GM19372 (cell line): Measurements from ENCODE around the gene ALPL.
"Not testable (repeated sequence)": the region's sequence is repeated elsewhere in the genome, so short reads cannot be mapped to it uniquely, and the experiment has no call there.

Experiments
- ATAC-seq: cut with Tn5 transposase; IDR thresholded peaks from one replicate; pipeline ENCODE4 v1.9.1; 2021; ENCODE audit warnings: mild to moderate bottlenecking, low read depth, moderate library complexity; ENCODE audit not compliant: unreplicated experiment

Gene ALPL

GRCh38 chr1:21553116-21553926 lies 44.1 kb downstream of the ALPL start:
- ATAC-seq, result no peak

- no peak for ATAC-seq
Observed at GRCh38 chr1:21559788-21560567, 50.8 kb downstream of the ALPL start.

- no peak for ATAC-seq
Observed at GRCh38 chr1:21560916-21561638, 51.9 kb downstream of the ALPL start.

GRCh38 chr1:21562896-21563295 lies 53.7 kb downstream of the ALPL start:
- ATAC-seq, result no peak

GRCh38 chr1:21563971-21564370 lies 54.7 kb downstream of the ALPL start:
- ATAC-seq, result no peak

DNA sequence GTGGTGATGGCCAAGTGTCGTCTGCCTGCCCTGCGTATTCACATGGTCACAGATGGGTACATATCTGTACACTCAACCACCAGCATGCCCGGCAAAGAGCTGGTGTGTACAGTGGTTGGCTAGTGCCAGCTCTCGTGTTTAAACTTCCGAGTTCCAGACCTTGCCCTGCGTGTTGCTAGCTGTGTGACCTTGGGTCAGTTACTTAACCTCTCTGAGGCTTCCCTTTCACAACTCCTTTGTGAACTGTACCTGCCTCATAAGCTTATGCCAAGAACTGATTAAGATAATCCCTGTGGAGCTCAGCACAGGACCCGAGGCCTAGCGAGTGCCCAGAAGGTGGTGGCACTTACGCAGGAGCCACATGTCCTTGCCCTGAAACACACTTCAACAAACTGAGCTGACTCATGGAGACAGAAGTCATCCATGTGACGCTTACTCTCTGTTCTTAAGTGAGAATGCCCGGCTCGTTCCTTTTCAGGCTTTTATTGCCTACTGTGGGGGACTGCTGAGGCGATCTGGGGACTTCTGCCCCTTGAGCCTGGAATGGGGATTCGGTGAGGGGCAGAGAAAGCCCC lies 55.4 kb downstream of the ALPL start:
- ATAC-seq, result no peak

DNA sequence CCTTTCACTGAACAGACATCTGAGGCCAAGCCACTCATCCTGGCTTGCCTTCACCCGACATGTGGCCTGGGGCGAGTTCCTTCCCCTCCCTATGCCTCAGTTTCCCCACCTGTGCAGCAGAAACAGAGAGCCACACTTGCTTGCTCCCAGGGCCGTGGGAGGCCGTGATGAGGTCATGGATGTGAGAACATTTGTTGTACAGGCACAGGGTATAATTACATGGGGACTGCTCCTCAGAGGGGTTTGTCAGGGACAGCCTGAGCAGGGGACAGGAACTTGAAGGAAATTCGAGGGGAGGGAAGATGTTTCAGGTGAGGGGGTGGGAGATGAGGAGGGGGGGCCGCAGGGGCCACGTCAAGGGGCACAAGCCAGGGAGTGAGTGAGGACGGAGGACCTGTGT lies 56.1 kb downstream of the ALPL start:
- ATAC-seq, result no peak

GRCh38 chr1:21566361-21566760 lies 57.1 kb downstream of the ALPL start:
- ATAC-seq, result not testable (repeated sequence)

GRCh38 chr1:21567241-21568005 lies 58.2 kb downstream of the ALPL start:
- ATAC-seq, result no peak

DNA sequence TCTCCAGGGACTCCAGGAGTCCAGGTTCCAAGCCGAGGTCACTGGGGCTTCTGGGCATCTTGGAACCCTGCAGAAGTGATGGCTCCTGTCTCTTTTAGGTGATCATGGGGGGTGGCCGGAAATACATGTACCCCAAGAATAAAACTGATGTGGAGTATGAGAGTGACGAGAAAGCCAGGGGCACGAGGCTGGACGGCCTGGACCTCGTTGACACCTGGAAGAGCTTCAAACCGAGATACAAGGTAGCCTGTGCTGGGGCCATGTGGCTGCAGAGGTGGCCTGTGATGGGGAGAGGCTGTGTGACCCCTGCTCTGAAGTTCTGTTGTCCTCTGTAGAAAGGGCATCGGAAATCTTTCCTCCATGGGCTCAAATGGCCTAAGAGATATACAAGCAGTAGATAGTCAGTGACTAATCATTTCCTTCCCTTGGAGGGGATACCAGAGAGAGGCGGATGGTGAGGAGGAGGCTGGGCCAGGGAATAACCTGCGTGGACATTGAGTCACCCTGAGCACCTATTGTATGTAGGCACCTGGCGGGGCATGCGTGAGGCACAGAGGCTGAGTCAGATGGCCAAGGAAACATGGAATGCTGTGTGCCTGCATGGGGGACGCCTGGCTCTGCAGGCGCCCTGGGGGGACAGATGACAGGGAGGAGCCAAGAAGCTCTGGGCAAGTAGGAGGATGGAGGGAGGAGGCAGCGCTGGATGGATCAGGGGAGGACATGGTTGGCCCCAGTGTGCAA lies 59.0 kb downstream of the ALPL start:
- ATAC-seq, result no peak

- no peak for ATAC-seq
Observed at GRCh38 chr1:21568809-21569385, 59.7 kb downstream of the ALPL start.

- no peak for ATAC-seq
Observed at GRCh38 chr1:21569820-21570527, 60.8 kb downstream of the ALPL start.

GRCh38 chr1:21570528-21570875 lies 61.3 kb downstream of the ALPL start:
- no peak for ATAC-seq

GRCh38 chr1:21570885-21571284 lies 61.7 kb downstream of the ALPL start:
- no peak for ATAC-seq

DNA sequence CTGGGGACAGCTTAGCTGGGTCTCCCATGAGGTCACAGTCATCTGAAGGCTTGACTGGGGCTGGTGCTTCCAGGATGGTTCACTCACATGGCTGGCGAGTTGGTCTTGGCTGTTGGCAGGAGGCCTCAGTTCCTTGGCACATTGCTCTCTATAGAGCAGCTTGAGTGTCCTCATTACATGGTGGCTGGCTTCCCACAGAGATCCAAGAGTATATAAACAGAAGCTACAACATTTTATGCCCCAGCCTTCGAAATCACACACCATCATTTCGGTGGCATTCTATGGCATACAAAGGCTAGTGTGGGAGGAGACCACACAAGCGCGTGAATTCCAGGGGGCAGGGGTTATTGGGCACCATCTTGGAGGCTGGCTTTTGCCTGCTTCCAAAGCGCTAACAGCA lies 63.0 kb downstream of the ALPL start:
- ATAC-seq, result no peak

- no peak for ATAC-seq
Observed at GRCh38 chr1:21572735-21573277, 63.6 kb downstream of the ALPL start.

- ATAC-seq, result no peak
Observed at GRCh38 chr1:21573475-21573874, 64.3 kb downstream of the ALPL start.

DNA sequence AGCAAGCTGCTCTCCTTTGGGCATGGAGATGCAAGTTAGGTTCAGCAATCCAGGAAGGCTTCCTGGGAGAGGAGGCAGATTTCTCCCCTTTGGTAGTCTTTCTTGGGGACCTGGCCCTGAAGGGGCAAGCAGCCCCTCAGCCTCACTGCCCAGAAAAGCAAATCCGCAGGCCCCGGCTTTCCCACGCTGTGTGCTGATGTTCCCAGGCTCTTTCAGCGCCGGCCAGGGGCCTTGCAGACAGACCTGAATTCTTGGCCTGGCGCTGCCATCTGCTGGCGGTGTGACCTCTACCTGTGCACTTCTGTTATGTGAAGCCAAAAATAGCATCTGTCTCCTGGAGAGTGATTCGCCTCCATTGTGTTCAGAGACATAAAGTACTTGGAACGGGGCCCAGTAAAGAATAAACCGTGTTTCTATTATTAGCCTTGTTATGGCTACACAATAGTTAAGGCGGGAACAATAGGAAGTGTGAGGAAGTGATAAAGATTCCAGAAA lies 64.8 kb downstream of the ALPL start:
- no peak for ATAC-seq
